Nephron (organoid): ENCODE measurements around the gene NABP2.
A peak's percentile ranks its signal among the peaks of the same experiment; 100 is the strongest.

Source experiments
- H3K27ac Mint-ChIP-seq, 3 experiments: 2 replicates each; pipeline ENCODE4 v1.8.0; 2020; ENCODE audit warnings: mixed read lengths in 3 of 3, mild to moderate bottlenecking in 2 of 3, moderate library complexity in 1 of 3
- H3K27me3 Mint-ChIP-seq: 2 replicates; pipeline ENCODE4 v1.8.0; 2021; ENCODE audit warnings: low read depth, mild to moderate bottlenecking, moderate library complexity, mixed read lengths
- H3K36me3 Mint-ChIP-seq: 2 replicates; pipeline ENCODE4 v1.8.0; 2020; ENCODE audit warnings: low read depth, mixed read lengths
- H3K4me1 Mint-ChIP-seq: 2 replicates; pipeline ENCODE4 v1.8.0; 2020; ENCODE audit warnings: mixed read lengths
- H3K4me3 Mint-ChIP-seq, 3 experiments: 2 replicates each; pipeline ENCODE4 v1.8.0; 2020; ENCODE audit warnings: mild to moderate bottlenecking in 3 of 3, mixed read lengths in 3 of 3, moderate library complexity in 2 of 3
- H3K9me3 Mint-ChIP-seq: 2 replicates; pipeline ENCODE4 v1.8.0; 2020; ENCODE audit warnings: mixed read lengths
- CTCF ChIP-seq, 3 experiments: fragments of 200-600 bp; sonication (generic); IDR thresholded peaks; one replicate each; pipeline ENCODE4 v1.5.0; 2021; ENCODE audit warnings: antibody characterized with exemption in 3 of 3; ENCODE audit not compliant: unreplicated experiment in 3 of 3

NABP2 gene

GRCh38 chr12:56223571-56224101 is 506 bp upstream of the NABP2 start:
- Mint-ChIP-seq H3K4me3 (peak overlapping the region; percentile 79 to 86 (median 83)), H3K27me3 (no peaks in the 10 kb centered on the region), H3K4me1 (peaks cover 39% of the 10 kb centered on the region), H3K36me3 (peaks cover 7% of the 10 kb centered on the region), H3K9me3 (no peaks in the 10 kb centered on the region), H3K27ac (peak overlapping the region; percentile 100)
- TF ChIP-seq CTCF (IDR thresholded peaks at IDR 0.05; ENCODE audit: unreplicated experiment in 3 of 3): no peak

- H3K9me3 Mint-ChIP-seq: no peaks in the 10 kb centered on the region
- no peaks in the 10 kb centered on the region for H3K27me3 Mint-ChIP-seq
- H3K4me1 Mint-ChIP-seq: peaks cover 39% of the 10 kb centered on the region
- H3K27ac Mint-ChIP-seq: peak overlapping the region; percentile 12 to 100 (median 100)
- H3K4me3 Mint-ChIP-seq: peak overlapping the region; percentile 79 to 86 (median 83)
- no peak for TF ChIP-seq CTCF (IDR thresholded peaks at IDR 0.05; ENCODE audit: unreplicated experiment in 3 of 3)
- H3K36me3 Mint-ChIP-seq: peaks cover 7% of the 10 kb centered on the region
These were observed 812 bp downstream of the NABP2 start for GRCh38 chr12:56224954-56225353.

- no peaks in the 10 kb centered on the region for H3K27me3 Mint-ChIP-seq
- peaks cover 10% of the 10 kb centered on the region for H3K4me1 Mint-ChIP-seq
- H3K27ac Mint-ChIP-seq: peak overlapping the region in 1 of 3 experiments; percentile 96
- H3K4me3 Mint-ChIP-seq: no peak overlapping the region
- H3K36me3 Mint-ChIP-seq: peaks cover 7% of the 10 kb centered on the region
- no peaks in the 10 kb centered on the region for H3K9me3 Mint-ChIP-seq
- no peak for TF ChIP-seq CTCF (IDR thresholded peaks at IDR 0.05; ENCODE audit: unreplicated experiment in 3 of 3)
These were observed 4.9 kb downstream of the NABP2 start for GRCh38 chr12:56229082-56229481.

- Mint-ChIP-seq H3K27ac (peak within 1 kb of the TSS; percentile 59 to 96 (median 93)), H3K9me3 (no peaks in the 10 kb centered on the region), H3K4me3 (peak within 1 kb of the TSS in 2 of 3 experiments; percentile 44 to 64), H3K27me3 (peaks cover 2% of the 10 kb centered on the region), H3K36me3 (peaks cover 7% of the 10 kb centered on the region), H3K4me1 (peaks cover 5% of the 10 kb centered on the region)
- no peak for TF ChIP-seq CTCF (IDR thresholded peaks at IDR 0.05; ENCODE audit: unreplicated experiment in 3 of 3)
These were observed 5.8 kb downstream of the NABP2 start, which contains the start of gene SLC39A5 for GRCh38 chr12:56229916-56230431. TSS of gene SLC39A5 (plus strand) at chr12:56230051. CDS start at chr12:56231275, 1,224 bp downstream.

GRCh38 chr12:56230432-56231183 is 6.5 kb downstream of the NABP2 start:
- Mint-ChIP-seq H3K4me3 (peak overlapping the region in 2 of 3 experiments; percentile 44 to 64), H3K27me3 (peaks cover 4% of the 10 kb centered on the region), H3K27ac (peak overlapping the region; percentile 59 to 96 (median 93)), H3K36me3 (peaks cover 7% of the 10 kb centered on the region), H3K9me3 (no peaks in the 10 kb centered on the region), H3K4me1 (no peaks in the 10 kb centered on the region)
- TF ChIP-seq CTCF (IDR thresholded peaks at IDR 0.05; ENCODE audit: unreplicated experiment in 3 of 3): no peak
